ENCODE results near the gene SLC39A5. TPM values are rescaled to one million over a fixed set of nuclear protein-coding genes. Genes with fewer than 3 reads are reported as not detected.

Gene SLC39A5
- total and polyA plus RNA-seq, 2 of the 13 experiments (the other 11 are each of a cell fraction or from before 2014, with no cell fraction given), result 59.7 to 101 TPM

GRCh38 chr12:56189918-56190694 is 39.7 kb upstream of the SLC39A5 start (continued):
- TF ChIP-seq GLMP (CRISPR knock-in tag; IDR thresholded peaks at IDR 0.05; ENCODE audit: borderline replicate concordance) (no peak), ZNF234 (CRISPR knock-in tag; conservative IDR thresholded peaks at IDR 0.05) (0 out of 2 replicates have a peak, but pooled peaks have one; percentile 18), NR2C2 (CRISPR knock-in tag; IDR thresholded peaks at IDR 0.05; ENCODE audit: borderline replicate concordance) (peak; percentile 25; the same call in 1 of the 2 replicates), ZHX2 (IDR thresholded peaks at IDR 0.05; ENCODE audit: low read depth) (no peak), ZHX2 (CRISPR knock-in tag; IDR thresholded peaks at IDR 0.05; ENCODE audit: borderline replicate concordance) (0 out of 2 replicates have a peak, but pooled peaks have one; percentile 22), ZNF343 (CRISPR knock-in tag; IDR thresholded peaks at IDR 0.05) (peak; percentile 65; the same call in 1 of the 2 replicates), ZNF570 (CRISPR knock-in tag; IDR thresholded peaks at IDR 0.05; ENCODE audit: borderline replicate concordance) (0 out of 2 replicates have a peak, but pooled peaks have one; percentile 41), ZNF546 (CRISPR knock-in tag; conservative IDR thresholded peaks at IDR 0.05) (no peak; the same call in 1 of the 2 replicates), MTA3 (CRISPR knock-in tag; IDR thresholded peaks at IDR 0.05) (no peak), SP5 (CRISPR knock-in tag; IDR thresholded peaks at IDR 0.05; ENCODE audit: borderline replicate concordance, low read depth) (no peak), ZMAT3 (CRISPR knock-in tag; conservative IDR thresholded peaks at IDR 0.05) (0 out of 2 replicates have a peak, but pooled peaks have one; percentile 9), ZNF652 (CRISPR knock-in tag; IDR thresholded peaks at IDR 0.05; ENCODE audit: borderline replicate concordance, low read depth) (peak; percentile 45; the same call in 1 of the 2 replicates), NR2F6 (IDR thresholded peaks at IDR 0.05) (no peak), NR2F6 (CRISPR knock-in tag; IDR thresholded peaks at IDR 0.05) (no peak; the same call in 1 of the 2 replicates), HIVEP1 (CRISPR knock-in tag; IDR thresholded peaks at IDR 0.05) (no peak), ZNF563 (CRISPR knock-in tag; IDR thresholded peaks at IDR 0.05) (no peak; the same call in 1 of the 2 replicates), NBN (conservative IDR thresholded peaks at IDR 0.05) (no peak), ZNF331 (CRISPR knock-in tag; IDR thresholded peaks at IDR 0.05) (peak; percentile 51), RAD21 (CRISPR knock-in tag; IDR thresholded peaks at IDR 0.05) (no peak), NFIC (IDR thresholded peaks at IDR 0.05; ENCODE audit: low read length) (0 out of 2 replicates have a peak, but pooled peaks have one; percentile 43)
- TF ChIP-seq, protein P1, sequence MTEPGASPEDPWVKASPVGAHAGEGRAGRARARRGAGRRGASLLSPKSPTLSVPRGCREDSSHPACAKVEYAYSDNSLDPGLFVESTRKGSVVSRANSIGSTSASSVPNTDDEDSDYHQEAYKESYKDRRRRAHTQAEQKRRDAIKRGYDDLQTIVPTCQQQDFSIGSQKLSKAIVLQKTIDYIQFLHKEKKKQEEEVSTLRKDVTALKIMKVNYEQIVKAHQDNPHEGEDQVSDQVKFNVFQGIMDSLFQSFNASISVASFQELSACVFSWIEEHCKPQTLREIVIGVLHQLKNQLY (CRISPR knock-in tag; IDR thresholded peaks at IDR 0.05), result 0 out of 2 replicates have a peak, but pooled peaks have one; percentile 46
- TF ChIP-seq, protein P2, sequence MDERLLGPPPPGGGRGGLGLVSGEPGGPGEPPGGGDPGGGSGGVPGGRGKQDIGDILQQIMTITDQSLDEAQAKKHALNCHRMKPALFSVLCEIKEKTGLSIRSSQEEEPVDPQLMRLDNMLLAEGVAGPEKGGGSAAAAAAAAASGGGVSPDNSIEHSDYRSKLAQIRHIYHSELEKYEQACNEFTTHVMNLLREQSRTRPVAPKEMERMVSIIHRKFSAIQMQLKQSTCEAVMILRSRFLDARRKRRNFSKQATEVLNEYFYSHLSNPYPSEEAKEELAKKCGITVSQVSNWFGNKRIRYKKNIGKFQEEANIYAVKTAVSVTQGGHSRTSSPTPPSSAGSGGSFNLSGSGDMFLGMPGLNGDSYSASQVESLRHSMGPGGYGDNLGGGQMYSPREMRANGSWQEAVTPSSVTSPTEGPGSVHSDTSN (CRISPR knock-in tag; IDR thresholded peaks at IDR 0.05), result no peak

All from HepG2 (cell line).